GM12892 (cell line): ENCODE data around the gene OBP2B.

Experiments
- POLR2A ChIP-seq: IDR thresholded peaks from 2 replicates; pipeline ENCODE4 v1.6.1; 2011; ENCODE audit warnings: low read depth, low read length, control low read depth
- TAF1 ChIP-seq: IDR thresholded peaks from 2 replicates; pipeline ENCODE4 v1.6.1; 2011; ENCODE audit warnings: low read depth, mild to moderate bottlenecking, control low read depth, low read length, borderline replicate concordance

DNA sequence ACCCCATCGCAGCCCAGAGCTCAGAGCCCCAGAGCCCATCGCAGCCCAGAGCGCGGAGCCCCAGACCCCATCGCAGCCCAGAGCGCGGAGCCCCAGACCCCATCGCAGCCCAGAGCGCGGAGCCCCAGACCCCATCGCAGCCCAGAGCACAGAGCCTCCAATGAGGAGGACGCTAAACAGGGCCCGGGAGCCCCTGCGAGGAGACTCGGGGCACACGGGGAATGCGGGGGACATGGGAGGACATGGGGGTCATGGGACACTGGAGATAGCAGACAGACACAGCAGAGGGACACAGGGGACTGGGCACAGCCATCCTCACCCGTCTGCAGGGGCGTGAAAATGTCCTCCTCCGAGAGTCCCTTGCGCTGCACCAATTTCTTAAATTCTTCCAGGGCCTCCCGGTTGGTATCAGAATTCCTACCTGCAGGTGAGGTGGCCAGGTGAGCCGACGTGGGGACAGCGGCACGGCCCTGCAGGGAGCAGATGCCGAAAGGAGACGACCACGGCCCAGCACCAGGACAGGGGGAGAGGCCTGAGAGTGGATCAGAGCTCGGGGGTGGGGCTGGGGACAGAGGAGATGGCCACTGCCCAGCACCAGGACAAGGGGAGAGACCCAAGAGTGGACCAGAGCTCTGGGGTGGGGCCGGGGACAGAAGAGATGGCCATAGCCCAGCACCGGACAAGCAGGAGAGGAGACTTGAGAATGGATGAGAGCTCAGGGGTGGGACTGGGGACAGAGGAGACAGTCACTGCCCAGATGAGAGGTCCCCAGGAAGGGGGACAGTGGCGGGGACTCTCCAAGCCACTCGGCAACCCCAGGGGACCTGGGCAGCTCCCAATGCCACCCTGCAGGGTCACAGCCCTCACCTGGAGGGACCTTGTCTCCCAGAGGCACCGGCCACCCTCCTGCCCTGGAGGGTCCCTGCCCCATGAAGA lies 2.8 kb downstream of the OBP2B start:
- no peak for TF ChIP-seq TAF1
- no peak for TF ChIP-seq POLR2A
